Activated naive CD4-positive, alpha-beta T cell (primary cell): ENCODE results near the gene SLC35G4.
"Not testable (repeated sequence)": the region's sequence is repeated elsewhere in the genome, so short reads cannot be mapped to it uniquely, and the experiment has no call there.

Experiments used
- DNase-seq, 4 experiments: peaks; one replicate each; lab custom pipeline; 2025; lab: John Stamatoyannopoulos, UW

SLC35G4 gene

DNA sequence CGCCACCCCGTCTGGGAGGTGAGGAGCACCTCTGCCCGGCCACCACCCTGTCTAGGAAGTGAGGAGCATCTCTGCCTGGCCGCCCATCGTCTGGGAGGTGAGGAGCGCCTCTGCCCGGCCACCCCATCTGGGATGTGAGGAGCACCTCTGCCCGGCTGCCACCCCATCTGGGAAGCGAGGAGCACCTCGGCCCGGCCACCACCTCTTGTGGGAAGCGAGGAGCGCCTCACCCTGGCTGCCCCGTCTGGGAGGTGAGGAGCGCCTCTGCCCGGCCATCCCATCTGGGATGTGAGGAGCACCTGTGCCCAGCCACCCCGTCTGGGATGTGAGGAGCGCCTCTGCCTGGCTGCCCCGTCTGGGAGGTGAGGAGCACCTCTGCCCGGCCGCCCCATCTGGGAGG, 4.6 kb downstream of the SLC35G4 start:
- DNase-seq = not testable (repeated sequence)

DNA sequence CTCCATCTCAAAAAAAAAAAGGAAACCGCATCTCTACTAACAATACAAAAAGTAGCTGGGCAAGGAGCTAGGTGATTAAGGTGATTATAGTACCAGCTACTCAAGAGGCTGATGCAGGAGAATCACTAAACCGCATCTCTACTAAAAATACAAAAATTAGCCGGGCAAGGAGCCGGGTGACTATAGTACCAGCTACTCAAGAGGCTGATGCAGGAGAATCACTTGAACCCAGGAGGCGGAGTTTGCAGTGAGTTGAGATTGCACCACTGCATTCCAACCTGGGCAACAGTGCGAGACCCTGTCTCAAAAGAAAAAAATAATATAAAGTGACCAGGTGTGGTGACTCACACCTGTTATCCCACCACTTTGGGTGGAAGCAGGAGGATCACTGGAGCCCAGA, 5.6 kb downstream of the SLC35G4 start:
- DNase-seq = not testable (repeated sequence)

DNA sequence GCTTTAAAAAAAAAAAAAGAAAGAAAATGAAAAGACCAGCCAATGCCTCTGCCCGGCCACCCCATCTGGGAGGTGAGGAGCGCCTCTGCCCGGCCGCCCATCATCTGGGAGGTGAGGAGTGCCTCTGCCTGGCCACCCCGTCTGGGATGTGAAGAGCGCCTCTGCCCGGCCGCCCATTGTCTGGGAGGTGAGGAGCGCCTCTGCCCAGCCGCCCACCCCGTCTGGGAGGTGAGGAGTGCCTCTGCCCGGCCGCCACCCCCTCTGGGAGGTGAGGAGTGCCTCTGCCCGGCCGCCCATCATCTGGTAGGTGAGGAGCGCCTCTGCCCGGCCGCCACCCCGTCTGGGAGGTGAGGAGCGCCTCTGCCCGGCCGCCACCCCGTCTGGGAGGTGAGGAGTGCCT, 37.9 kb downstream of the SLC35G4 start:
- DNase-seq = not testable (repeated sequence)

DNA sequence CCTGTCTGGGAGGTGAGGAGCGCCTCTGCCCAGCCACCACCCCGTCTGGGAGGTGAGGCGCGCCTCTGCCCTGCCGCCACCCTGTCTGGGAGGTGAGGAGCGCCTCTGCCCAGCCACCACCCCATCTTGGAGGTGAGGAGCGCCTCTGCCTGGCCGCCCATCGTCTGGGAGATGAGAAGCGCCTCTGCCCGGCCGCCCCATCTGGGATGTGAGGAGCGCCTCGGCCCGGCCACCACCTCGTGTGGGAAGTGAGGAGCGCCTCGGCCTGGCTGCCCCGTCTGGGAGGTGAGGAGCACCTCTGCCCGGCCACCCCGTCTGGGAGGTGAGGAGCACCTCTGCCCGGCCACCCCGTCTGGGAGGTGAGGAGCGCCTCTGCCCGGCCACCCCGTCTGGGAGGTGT, 38.4 kb downstream of the SLC35G4 start:
- not testable (repeated sequence) for DNase-seq

DNA sequence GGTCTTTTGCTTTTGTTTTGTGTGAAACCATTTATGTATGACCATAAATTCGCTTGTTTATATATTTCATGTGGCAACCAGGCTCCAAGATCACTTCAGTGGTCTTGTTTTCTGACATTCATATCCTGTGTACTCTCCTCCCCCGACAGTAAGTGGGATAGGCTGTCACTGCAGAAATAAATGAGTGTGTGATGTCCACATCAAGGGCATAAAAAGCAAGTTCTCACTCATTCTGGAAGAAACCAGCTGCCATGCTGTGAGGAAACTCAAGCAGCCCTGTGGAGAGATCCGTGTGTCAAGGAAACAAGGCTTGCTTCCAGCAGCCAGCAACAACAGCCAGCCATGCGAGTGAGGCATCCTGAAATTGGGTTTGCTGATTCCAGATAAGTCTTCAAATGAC, 40.4 kb downstream of the SLC35G4 start:
- DNase-seq = no peak

DNA sequence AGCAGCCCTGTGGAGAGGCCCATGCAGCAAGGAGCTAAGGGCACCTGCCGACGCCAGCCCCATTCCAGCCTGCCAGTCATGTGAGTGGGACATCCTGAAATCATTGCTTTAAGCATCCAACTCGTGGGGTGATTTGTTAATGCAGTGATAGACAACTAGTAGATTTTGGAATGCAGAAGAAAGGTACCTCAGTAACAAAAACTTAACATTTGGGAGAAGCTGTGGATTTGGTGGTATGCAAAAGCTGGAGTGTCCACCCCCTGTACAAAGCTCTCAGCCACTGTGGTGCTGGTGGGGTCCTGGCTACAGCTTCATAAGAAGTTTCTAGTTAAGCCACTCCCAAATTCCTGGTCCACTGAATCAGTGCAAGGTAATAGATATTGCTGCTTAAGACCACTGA, 42.5 kb downstream of the SLC35G4 start:
- DNase-seq = no peak

DNA sequence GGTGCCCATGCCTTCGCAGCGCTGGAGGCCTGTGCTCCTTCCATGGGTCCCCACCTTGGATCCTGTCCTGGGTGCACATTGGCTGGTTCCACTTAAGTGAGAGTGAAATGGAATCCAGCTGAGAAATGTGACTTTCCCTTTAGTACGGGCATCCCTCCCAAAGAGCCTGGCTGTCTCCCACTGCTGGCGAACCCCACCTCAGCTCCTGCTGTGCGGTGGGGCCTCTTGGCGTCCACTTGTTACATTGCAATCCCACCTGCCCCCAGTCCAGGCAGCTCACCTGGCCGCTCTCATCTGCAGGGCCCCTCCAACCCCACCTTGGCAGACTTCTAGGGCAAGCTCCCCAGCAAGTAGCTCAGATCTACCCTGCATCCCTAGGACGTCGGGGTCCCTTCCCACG, 44.1 kb downstream of the SLC35G4 start:
- no peak for DNase-seq

DNA sequence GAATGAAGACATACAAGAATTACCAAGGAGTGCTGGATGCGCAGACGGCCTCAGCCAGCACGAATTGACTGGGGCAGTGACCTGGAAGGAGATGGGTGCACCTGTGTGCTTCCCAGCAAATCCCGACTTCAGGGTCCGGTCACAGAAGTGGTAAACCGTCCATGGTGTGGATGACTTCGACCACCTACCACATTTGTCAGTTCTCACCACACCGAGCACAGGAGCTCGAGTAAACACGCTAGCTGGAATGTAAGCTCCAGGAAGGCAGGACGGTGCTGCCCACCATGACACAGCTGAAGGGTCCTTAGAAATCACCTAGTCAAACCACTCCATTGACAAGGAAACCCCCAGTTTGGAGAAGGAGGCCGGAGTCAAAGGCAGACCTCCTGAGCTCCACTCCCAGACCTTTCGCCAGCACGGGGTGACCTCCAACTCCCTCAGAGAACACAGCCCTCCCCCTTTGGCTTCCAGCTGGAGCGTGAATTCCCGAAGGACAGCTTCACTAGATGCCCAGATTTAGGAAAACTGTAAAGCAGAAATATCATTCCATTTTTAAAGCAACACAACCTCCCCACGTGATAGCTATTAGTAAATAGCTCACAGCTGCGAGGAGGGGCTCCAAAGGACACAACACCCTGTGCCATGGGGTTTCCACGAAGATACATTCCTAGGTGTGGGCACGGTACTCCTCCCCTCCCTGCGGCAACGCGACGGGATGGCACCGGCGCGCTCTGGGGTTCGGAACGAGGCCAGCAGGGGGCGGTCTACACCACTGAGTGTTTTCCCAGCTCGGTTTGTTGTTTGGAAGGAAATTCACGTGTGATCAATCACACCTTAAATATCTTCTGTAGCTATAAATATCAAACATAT, 45.6 kb downstream of the SLC35G4 start:
- DNase-seq = peak in 2 of 4 experiments; percentile 7 to 21

DNA sequence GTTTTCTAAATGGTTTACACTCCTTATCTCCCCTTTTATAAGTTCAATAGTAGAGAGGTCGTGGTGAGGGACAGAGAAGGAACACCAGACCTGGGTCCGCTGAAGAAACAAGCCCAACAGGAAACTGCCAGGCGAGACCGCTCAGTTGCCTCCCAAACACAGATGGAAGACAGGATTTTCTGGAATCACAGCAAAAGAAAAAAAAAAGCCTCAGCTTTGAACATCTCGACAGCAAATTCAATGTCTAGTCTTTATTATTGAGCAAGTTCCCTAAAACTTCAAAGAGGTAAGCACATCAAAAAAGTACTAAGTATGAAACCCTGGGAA, 46.2 kb downstream of the SLC35G4 start:
- no peak for DNase-seq

DNA sequence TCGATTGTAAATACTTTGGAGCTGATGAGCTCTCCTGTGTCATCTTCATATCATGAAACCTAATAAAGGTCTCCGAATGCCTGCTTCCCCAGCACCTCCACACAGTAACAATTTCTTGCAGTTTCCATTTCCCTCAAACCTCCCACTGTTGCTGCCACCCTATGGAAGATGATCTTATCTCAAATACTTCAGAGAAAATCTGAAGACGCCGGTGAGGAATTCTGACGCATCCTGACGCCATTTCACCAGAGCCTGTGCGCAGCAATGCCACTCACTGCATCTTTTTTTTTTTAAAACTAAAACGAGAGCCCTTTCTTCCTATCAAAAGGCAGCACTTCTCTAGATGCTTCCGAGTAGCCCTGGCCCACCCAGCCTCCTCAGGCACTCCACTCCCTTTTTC, 47.8 kb downstream of the SLC35G4 start:
- DNase-seq = no peak

DNA sequence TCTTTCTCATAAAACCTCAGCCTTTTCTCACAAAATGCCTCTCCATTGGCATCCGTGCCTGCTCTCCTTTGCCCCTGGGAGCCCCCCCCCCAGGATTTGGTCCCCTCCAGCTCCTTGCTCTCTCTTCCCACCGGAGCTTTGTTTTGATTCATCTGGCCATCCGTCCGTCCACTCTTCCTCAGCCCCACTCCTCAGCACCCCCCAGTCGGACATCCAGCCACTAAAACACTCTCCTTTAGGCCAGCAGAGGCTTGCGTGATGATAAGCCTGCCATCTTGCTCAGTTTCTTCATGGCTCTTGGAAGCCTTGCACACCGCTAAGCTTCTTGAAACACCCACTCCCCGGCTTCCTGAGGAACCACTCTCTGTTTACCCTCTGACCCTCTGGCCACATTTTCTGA, 48.2 kb downstream of the SLC35G4 start:
- DNase-seq = no peak

DNA sequence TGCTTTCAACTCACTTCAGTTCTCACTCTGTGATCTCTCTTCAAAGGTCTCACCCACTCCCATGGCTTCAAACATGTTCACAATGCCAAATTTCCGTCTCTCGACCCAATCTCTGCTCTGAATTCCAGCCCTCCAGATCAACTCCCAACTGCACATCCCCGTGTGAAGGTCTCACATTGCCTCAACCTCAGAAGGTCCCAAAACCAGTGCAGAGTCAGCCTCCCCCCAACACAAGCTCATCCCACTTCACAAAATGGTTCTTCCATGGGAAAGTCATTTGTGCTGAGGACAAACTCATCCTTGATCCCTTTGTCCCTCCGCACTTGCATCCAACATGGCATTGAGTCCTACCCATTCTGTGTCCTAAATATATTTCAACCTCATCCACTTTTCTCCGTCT, 48.6 kb downstream of the SLC35G4 start:
- no peak for DNase-seq

DNA sequence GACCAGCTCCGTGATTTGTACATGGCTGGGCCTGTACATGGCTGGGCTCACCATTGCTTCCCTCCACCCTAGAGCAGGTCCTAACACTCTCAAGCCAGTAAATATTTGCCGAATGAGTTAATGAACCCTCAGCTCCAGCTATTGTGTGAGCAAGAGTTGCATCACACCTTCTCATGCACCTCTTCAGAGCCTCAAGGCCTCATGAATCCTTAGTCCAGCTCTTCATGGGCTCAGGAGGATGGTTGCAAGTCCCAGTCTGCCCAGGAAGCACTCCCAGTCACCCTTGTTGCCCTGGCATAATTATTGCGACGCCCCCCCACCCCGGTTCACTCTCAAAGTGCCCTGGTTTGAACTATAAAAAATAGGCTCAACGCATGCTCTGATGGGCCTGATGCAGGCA, 49.6 kb downstream of the SLC35G4 start:
- DNase-seq = no peak
